Natural killer cell (primary cell): ENCODE data around the gene ALX1. TPM values are rescaled to one million over a fixed set of nuclear protein-coding genes. Genes with fewer than 3 reads are reported as not detected.

Source experiments
- ATAC-seq, 3 donors: fragments of 150-1000 bp in 2 of 3; fragments of 200-7000 bp in 1 of 3; cut with Tn5 transposase; 1 replicate in 1 of 3; 2 replicates in 2 of 3; pipeline ENCODE4 v1.10.0; 2021; ENCODE audit warnings: mild to moderate bottlenecking in 2 of 3, moderate library complexity in 2 of 3
- DNase-seq, 2 donors: peaks; one replicate each; pipeline versions ENCODE4 v3.0.0 to v3.0.0-alpha.2; 2013 to 2021; ENCODE audit warnings: mixed read lengths in 1 of 2
- H3K27ac ChIP-seq: one replicate; pipeline ENCODE4 v1.5.1; 2013; ENCODE audit warnings: mild to moderate bottlenecking, low read length
- H3K27me3 ChIP-seq: one replicate; pipeline ENCODE4 v1.6.1; 2013; ENCODE audit warnings: low read length; ENCODE audit not compliant: control insufficient read depth, insufficient read depth
- H3K36me3 ChIP-seq: one replicate; pipeline ENCODE4 v1.6.1; 2013; ENCODE audit warnings: low read length; ENCODE audit not compliant: control insufficient read depth, insufficient read depth
- H3K4me1 ChIP-seq: one replicate; pipeline ENCODE4 v1.6.1; 2013; ENCODE audit warnings: low read length; ENCODE audit not compliant: control insufficient read depth, insufficient read depth
- H3K4me3 ChIP-seq: one replicate; pipeline ENCODE4 v1.5.1; 2013; ENCODE audit warnings: low read length
- H3K9me3 ChIP-seq: one replicate; pipeline ENCODE4 v1.6.1; 2013; ENCODE audit warnings: low read length; ENCODE audit not compliant: control insufficient read depth, insufficient read depth
- H3K27ac Mint-ChIP-seq, 2 donors: one replicate each; pipeline ENCODE4 v1.8.0; 2022; ENCODE audit warnings: mild to moderate bottlenecking in 2 of 2, mixed read lengths in 2 of 2, moderate library complexity in 1 of 2
- H3K27me3 Mint-ChIP-seq, 2 donors: one replicate each; pipeline ENCODE4 v1.8.0; 2022; ENCODE audit warnings: low read depth in 2 of 2, mixed read lengths in 2 of 2
- H3K36me3 Mint-ChIP-seq: one replicate; pipeline ENCODE4 v1.8.0; 2022; ENCODE audit warnings: mixed read lengths
- H3K4me1 Mint-ChIP-seq, 2 donors: one replicate each; pipeline ENCODE4 v1.8.0; 2022; ENCODE audit warnings: mixed read lengths in 2 of 2
- H3K4me3 Mint-ChIP-seq: one replicate; pipeline ENCODE4 v1.8.0; 2022; ENCODE audit warnings: mild to moderate bottlenecking, moderate library complexity, mixed read lengths
- H3K9me3 Mint-ChIP-seq, 2 donors: one replicate each; pipeline ENCODE4 v1.8.0; 2022; ENCODE audit warnings: mixed read lengths in 2 of 2
- CTCF ChIP-seq: fragments of 200-600 bp; IDR thresholded peaks from one replicate; pipeline ENCODE4 v1.8.0; 2022; ENCODE audit warnings: antibody characterized with exemption
- WGBS: methylation state at CpG from one replicate; pipeline ENCODE4 v1.1.7; 2013; ENCODE audit warnings: missing lambda C conversion rate; ENCODE audit not compliant: insufficient coverage; 5-methylcytosine and 5-hydroxymethylcytosine counted together
- intact Hi-C: fragments of 100-400 bp; cut with micrococcal nuclease; formaldehyde crosslinking; loops from one replicate; pipeline ENCODE4 v1.14.2; 2022
- total RNA-seq, 4 donors: library from RNA; stranded (reverse); fragments of 120-200 nt in 1 of 4; gene quantifications; one replicate each; pipeline versions ENCODE4 v1.2.3 to v1.2.4, GENCODE V29; 2013 to 2022

The ALX1 gene
- total RNA-seq, 3 donors from 2014 or later (not counting 1 experiment from before 2014, with no cell fraction given), result not detected

DNA sequence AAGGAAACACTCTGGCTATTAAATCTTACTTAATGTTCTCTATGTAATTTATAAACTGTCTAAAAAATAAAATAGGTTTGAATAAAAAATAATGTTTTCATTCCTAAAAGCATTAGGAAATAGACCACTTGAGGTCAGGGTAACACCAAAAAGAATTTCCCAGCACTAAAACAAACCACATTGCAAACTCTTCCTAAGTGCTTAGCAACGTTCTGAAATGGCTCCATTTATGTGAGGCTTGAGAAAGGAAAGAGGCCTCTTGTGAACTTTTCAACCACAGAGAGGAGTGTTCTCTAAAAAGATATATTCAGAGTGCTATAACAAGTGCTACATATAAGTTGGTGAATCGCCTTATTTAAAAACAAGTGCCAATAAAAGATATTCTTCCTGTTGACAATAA lies 42.7 kb downstream of the ALX1 start:
- Histone ChIP-seq H3K9me3 (no peaks in the 10 kb centered on the region), H3K4me1 (no peaks in the 10 kb centered on the region), H3K4me3 (no peak overlapping the region), H3K36me3 (no peaks in the 10 kb centered on the region), H3K27ac (no peak overlapping the region), H3K27me3 (no peaks in the 10 kb centered on the region)
- DNase-seq (no peak), ATAC-seq (no peak)
- no peak overlapping the region for H3K4me3 Mint-ChIP-seq
- peaks cover 0 to 3% of the 10 kb centered on the region in 2 donors for H3K27me3 Mint-ChIP-seq
- intact Hi-C loops, result no loop called here
- H3K4me1 Mint-ChIP-seq, result no peaks in the 10 kb centered on the region
- peaks cover 4 to 10% of the 10 kb centered on the region in 2 donors for H3K9me3 Mint-ChIP-seq
- 57% methylated on average over 2 of the region's 2 CpGs for WGBS
- H3K27ac Mint-ChIP-seq, result no peak overlapping the region
- TF ChIP-seq CTCF, result no peak
- H3K36me3 Mint-ChIP-seq, result no peaks in the 10 kb centered on the region

GRCh38 chr12:85325442-85325841 lies 45.4 kb downstream of the ALX1 start:
- no peak for ATAC-seq
- no peaks in the 10 kb centered on the region for H3K27me3 ChIP-seq
- TF ChIP-seq CTCF, result no peak
- Mint-ChIP-seq H3K4me1 (no peaks in the 10 kb centered on the region), H3K9me3 (peaks cover 0 to 2% of the 10 kb centered on the region in 2 donors), H3K27me3 (no peaks in the 10 kb centered on the region), H3K36me3 (no peaks in the 10 kb centered on the region), H3K27ac (no peak overlapping the region), H3K4me3 (no peak overlapping the region)
- no peak overlapping the region for H3K27ac ChIP-seq
- no peak overlapping the region for H3K4me3 ChIP-seq
- H3K9me3 ChIP-seq, result no peaks in the 10 kb centered on the region
- no peaks in the 10 kb centered on the region for H3K36me3 ChIP-seq
- 66% methylated on average over 2 of the region's 2 CpGs for WGBS
- DNase-seq, result no peak
- intact Hi-C loops, result no loop called here
- no peaks in the 10 kb centered on the region for H3K4me1 ChIP-seq

DNA sequence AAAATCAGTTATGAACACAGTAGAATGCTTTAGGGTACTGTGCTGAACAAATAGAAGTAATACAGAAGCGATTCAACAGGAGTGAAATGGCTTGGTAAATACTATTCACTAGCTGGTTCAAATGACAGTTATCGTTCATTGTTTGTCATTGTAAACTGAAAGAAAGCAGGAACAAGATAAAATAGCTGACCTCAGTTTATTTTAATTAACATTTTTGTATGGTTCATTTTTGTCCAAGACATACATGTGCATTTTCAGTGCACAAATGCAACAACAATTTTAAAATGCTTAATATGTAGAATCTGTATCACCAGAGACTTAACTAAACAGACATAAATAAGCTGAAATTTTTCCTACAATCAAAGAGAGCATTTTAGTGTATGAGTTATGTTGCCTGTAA lies 49.9 kb downstream of the ALX1 start:
- Mint-ChIP-seq H3K9me3 (peaks cover 2% of the 10 kb centered on the region in 2 donors), H3K27me3 (peaks cover 0 to 2% of the 10 kb centered on the region in 2 donors), H3K36me3 (no peaks in the 10 kb centered on the region), H3K4me1 (no peaks in the 10 kb centered on the region), H3K27ac (no peak overlapping the region), H3K4me3 (no peak overlapping the region)
- ATAC-seq, result no peak
- Histone ChIP-seq H3K27me3 (no peaks in the 10 kb centered on the region), H3K36me3 (no peaks in the 10 kb centered on the region), H3K27ac (no peak overlapping the region), H3K4me1 (no peaks in the 10 kb centered on the region), H3K4me3 (no peak overlapping the region), H3K9me3 (no peaks in the 10 kb centered on the region)
- TF ChIP-seq CTCF, result no peak
- intact Hi-C loops, result no loop called here
- 90% methylated on average over 2 of the region's 2 CpGs for WGBS
- no peak for DNase-seq

DNA sequence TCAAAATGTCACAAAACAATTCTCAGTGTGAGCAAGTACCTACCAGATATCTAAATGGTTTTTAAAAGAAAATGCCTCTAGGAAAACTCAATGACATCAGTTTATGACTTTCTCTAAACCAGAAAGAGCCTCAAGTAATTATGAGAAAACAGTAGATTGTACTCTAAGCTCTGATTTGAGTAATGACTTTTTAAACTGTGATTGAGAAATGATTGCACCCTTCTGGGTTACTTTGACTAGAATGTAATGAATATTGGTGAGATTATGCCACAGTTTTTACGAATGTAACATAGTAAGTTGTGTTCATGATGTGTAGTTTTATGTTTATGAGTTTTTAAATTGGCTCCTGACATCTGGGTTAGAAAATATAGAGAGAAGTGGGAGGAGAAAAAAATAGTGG lies 68.8 kb downstream of the ALX1 start:
- Mint-ChIP-seq H3K27me3 (no peaks in the 10 kb centered on the region), H3K4me1 (no peaks in the 10 kb centered on the region), H3K36me3 (no peaks in the 10 kb centered on the region), H3K27ac (no peak overlapping the region), H3K9me3 (peaks cover 0 to 3% of the 10 kb centered on the region in 2 donors), H3K4me3 (no peak overlapping the region)
- TF ChIP-seq CTCF, result no peak
- no peak overlapping the region for H3K27ac ChIP-seq
- DNase-seq (no peak), ATAC-seq (no peak)
- no peaks in the 10 kb centered on the region for H3K9me3 ChIP-seq
- WGBS, result 54% methylated on average over 1 of the region's 1 CpG
- H3K36me3 ChIP-seq, result no peaks in the 10 kb centered on the region
- intact Hi-C loops, result no loop called here
- no peak overlapping the region for H3K4me3 ChIP-seq
- no peaks in the 10 kb centered on the region for H3K27me3 ChIP-seq
- H3K4me1 ChIP-seq, result no peaks in the 10 kb centered on the region
